Measurements from ENCODE around the gene SATL1.
"Not testable (repeated sequence)": the region's sequence is repeated elsewhere in the genome, so short reads cannot be mapped to it uniquely, and the experiment has no call there.

SATL1 gene

GRCh38 chrX:85243761-85244449 is at the start of gene SATL1, which contains the start of gene ZNF711:
Gene SATL1, minus strand, starts transcription at chrX:85243779. Its CDS starts 134,811 bp downstream, at chrX:85108968.
Gene ZNF711, plus strand, starts transcription at chrX:85243991. Its CDS starts 3,582 bp downstream, at chrX:85247573.
- DNase-seq, result no peak

GRCh38 chrX:85288992-85289723 is 45.6 kb upstream of the SATL1 start:
- no peak for DNase-seq

DNA sequence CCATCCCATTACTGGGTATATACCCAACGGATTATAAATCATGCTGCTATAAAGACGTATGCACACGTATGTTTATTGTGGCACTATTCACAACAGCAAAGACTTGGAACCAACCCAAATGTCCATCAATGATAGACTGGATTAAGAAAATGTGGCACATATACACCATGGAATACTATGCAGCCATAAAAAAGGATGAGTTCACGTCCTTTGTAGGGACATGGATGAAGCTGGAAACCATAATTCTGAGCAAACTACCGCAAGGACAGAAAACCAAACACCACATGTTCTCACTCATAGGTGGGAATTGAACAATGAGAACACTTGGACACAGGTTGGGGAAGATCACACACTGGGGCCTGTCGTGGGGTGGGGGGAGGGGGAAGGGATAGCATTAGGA is 41.7 kb upstream of the SATL1 start:
- DNase-seq, result not testable (repeated sequence)

DNA sequence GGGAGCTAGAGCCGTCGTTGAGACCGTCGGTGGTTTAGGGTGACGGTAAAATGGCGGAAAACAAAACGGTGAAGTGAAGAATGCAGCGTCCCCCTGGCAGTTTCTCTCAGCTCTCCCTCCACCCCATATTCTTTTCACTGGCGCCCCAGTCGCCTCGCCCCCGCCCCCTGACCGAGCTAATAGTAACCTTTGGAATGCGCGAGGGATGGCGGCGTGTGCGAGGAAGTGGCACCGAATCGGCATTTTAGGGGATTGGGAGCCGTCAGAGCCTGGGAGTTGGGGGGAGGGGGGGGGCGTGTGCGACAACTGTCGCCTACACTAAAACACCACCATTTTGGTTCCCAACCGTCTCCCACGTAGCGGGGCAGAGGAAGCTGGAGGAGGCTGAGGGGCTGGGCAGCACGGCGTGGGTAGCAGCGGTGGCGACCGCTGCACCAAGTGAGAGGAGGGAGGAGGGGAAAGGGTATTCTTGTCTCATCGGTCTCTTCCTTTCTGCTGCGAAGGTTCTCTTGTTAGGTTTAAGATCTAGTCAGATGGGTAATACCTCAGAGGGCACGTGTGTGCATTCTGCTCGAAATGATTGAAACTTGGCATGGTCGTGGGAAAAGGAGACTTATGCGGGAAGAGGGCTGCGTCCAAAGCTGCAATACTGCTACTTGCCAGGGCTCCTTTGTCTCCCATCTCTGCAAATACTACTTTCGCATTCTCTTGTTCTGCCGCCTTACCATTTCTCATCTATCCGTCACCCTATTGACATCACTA is 1.1 kb upstream of the SATL1 start:
- DNase-seq, result no peak

- DNase-seq, result no peak
These were observed 424 bp downstream of the SATL1 start for GRCh38 chrX:85243155-85243554.

DNA sequence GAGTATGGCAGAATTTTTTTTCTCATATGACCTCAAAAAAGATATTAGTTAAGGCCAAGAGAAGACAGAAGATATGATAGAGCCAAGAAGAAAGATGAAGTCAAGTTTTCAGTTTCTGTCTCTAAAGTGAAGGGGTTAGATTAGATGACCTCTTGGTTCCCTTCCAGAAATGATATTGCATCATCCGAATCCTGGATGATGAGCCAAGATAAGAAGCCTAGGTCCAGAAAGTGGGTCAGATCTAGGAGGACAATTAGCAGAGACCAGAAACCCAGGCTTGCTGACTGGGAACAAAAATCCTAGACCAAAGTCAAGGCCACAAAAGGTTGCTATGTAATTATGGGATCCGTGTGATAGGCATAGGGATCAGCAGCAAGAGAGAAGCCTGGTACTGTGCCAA is 20.2 kb downstream of the SATL1 start:
- DNase-seq, result no peak

- no peak for DNase-seq
These were observed 22.2 kb downstream of the SATL1 start for GRCh38 chrX:85221361-85221760.

DNA sequence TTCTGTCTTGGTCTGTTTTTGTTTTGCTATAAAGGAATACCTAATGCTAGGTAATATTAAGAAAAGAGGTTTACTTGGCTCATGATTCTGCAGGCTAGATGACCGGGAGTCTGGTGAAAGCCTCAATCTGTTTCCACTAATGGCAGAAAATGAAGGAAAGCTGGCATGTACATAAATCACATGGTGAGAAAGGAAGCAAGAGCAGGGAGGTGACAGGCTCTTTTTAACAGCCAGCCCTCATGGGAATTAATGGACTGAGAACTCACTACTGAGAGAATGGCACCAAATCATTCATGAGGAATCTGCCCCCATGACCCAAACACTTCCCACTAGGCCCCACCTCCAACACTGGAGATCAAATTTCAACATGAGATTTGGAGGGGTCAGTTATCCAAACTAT is 27.6 kb downstream of the SATL1 start:
- no peak for DNase-seq

DNA sequence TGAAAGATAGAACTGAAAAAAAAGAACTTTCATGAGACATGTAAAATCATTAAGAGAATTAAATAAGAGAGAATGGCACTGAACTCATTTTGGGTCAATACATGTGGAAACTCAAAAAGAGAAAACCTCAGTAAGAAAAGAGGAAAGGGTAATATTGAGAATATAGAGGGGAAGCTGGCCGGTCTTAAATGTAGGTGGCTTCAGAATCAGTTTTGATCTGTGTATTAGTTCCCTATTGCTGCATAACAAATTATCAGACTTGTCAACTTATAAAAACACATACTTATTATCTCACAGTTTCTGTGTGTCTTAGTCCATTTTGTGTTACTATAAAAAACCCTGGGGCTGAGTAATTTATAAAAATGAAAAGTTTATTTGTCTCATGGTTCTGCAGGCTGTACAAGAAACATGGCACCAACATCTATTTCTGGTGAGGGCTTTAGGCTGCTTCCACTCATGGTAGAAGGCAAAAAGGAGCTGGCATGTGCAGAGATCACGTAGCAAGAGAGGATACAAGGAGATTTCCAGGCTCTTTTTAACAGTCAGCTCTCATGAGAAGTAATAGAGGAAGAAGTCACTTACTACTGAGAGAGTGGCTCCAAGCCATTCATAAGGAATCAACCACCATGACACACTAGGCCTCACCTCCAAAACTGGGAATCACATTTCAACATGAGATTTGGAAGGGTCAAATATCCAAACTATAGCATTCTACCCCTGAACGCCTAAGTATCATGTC is 29.6 kb downstream of the SATL1 start:
- DNase-seq, result no peak

DNA sequence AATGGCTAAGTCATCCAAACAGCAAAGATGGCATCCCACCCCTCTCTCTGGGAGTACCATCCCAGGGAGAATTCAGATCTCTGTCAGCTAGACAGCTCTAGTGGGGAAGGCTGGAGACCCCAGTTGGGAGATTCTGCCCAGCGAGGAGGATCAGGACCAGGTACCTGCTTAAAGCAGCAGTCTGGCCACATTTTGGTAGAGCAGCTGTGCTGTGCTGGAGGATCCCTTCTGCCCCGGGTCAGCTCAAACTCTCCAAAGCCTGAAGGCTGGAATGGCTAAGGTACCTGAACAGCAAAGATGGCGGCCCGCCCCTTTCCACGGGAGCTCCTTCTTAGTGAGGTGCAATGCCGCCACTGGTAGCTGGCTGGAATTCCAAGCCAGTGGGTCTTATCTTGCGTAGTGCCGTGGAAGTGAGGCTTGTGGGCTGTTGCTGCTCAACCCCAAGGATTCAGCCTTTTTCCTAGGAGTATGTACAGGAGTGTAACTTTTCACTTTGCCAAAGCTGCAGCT is 40.1 kb downstream of the SATL1 start:
- no peak for DNase-seq

- no peak for DNase-seq
These were observed 47.3 kb downstream of the SATL1 start for GRCh38 chrX:85196319-85196718.

DNA sequence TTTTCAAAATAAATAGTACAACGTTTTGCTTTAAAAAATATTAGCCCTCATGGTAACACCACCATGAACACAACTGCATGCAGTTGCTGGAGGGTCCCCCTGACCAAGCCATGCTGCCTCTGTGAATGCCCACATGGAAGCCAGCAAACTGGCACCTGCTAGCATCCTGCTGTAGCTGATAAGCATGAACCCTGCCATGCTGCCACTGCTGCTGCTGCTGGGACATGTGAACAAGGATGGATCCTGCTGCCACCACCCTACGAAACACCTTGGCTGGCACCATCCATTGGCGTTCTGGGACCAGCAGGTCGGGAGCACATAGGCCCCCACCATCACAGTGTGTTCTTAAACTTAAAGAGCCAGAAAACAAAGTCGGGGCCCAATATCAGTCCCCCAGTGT is 83.9 kb downstream of the SATL1 start:
- DNase-seq, result no peak

GRCh38 chrX:85140964-85141363 is 102.6 kb downstream of the SATL1 start:
- DNase-seq, result no peak

DNA sequence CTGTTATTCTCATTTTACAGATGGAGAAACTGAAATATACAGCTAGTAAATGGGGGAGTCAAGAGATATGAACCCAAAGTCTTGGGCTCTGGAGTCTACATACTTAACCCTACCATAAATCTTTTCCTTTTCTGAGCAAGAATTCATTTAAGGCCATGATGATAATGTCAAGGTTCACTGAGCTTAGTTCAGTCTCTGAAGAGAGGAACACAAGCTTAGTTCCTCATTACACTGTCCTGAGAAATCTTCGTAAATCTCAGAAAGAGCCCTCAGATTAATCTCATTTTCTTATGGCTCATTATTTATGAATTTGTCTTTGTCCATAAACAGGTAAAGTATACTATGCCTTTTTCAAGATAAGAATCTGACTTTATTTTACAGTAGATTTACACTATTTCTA is 104.2 kb downstream of the SATL1 start:
- DNase-seq, result no peak

DNA sequence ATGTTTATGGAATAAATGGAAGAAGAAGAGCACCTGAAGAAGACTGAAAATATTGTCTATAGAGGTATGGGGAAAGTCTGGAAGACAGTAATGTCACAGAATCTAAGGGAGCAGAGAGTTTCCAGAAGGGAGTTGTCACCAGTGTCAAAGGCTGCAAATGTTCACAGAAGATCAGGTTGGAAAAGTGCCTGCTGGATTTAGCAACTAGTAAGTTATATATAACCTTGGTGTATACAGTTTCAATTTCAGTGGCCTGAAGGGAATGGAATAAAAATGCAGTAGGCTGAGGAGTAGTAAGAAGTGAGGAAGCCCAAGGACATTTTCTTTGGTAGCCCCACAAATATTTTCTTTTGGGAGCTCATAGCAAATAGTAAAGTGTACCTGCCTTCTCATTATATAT is 107.2 kb downstream of the SATL1 start:
- no peak for DNase-seq

- no peak for DNase-seq
These were observed 128.3 kb downstream of the SATL1 start for GRCh38 chrX:85115252-85115651.

DNA sequence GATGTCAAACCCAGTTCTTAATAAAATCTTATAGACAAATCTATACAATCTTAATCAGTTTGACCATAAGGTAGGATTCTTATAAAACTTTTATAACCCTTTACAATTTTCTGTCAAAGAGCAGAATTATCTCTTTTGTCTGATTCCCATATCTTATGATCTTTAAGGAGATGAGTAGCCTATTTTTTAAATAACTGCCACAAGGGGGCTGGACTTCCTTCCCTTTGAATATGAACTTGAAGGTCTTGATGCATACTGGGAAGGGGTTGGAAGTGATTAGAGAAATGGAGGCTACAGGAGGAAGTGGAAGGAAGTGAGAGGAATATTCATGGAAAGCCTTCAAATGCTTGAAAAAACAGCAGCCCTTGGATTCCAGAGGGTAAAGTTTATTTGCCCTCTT is 128.8 kb downstream of the SATL1 start:
- no peak for DNase-seq

- no peak for DNase-seq
These were observed 129.4 kb downstream of the SATL1 start for GRCh38 chrX:85114171-85114570.

DNA sequence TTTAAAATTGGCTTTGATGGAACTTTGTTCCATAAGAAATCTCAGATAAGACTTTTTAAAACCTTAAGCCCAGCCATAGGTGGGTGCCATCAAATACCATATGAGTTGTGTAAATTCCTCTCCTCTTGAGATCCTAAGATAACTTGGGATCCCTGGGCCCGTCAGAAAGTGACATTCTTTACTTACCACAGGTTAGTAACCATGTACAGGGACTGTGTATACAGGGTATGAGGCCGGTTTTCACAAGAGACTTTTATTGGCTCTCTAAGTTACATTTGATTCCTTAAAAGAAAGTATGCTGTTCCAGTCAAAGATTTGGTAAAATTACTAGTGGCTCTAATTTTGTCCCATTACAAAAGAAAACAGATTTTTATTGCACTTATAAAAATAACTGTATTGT is 129.8 kb downstream of the SATL1 start:
- DNase-seq, result no peak

DNA sequence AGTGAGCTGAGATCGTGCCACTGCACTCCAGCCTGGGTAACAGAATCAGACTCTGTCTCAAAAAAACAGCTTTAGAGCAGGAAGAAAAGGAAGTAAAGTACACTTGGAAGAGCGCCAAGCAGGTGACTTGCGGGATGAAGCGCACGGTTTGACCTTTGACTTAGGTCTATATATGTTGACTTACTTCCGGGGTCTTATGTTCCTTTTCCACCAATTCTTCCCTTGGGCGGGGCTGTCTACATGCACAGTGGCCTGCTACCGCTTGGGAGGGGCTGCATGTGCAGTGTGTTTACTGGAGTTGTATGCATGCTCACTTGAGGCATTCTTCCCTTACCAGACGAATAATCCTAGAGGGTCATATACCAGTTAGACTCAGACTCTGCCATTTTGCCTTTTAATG is 131.3 kb downstream of the SATL1 start:
- no peak for DNase-seq

DNA sequence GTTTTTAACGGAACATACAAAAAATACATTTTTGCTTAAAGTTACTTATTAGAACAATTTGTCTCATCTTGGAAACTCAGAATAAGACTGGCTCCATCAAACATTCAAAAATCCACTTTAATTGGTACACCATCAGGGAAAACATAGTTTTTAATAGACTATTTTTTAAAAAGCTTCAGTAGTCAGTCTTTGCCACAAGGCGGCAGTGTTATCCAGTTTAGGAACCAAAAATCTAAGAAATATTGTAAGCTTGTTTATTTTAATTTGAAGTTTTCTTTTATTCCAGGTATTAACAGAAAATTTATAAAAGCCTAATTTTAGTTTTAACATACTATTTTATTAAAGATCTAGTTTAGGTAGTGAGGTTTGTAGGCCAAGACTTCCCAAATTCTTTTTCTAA is 132.2 kb downstream of the SATL1 start:
- no peak for DNase-seq

DNA sequence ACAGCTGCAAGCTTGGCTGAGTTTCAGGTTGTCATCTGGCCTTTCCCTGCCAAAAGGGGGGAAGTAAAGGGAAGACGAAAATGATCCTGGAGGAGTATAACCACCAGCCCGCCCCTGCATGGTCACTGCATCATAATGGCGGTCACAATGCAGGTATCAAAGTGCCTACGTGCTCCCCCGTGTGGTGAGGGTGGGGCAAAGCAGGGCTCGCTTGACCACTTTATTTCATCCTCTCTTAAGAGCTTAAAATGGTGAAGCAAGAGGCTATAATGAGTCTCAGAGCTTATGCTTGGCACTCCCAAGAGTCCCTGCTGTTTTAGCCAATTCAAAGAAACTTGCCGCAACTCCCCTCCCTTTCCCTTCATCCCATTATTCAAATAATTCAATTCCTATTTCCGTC is 134.3 kb downstream of the SATL1 start:
- DNase-seq, result no peak

DNA sequence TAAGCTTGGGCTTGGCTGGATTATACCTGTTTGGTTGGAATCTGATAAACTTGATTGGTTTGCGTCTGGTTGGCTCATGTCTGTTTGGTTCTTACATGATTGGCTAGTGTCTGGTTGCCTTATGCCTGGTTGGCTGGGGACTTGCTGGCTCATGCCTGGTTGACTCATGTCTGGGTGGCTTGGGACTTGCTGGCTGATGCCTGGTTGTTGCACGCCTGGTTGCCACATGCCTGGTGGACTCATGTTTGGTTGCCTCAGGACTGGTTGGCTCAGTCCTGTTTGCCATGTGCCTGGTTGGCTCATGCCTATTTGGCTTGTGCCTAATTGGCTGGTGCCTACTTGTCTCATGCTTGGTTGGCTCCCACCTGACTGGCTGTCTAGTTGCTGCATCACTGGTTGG is 135.4 kb downstream of the SATL1 start:
- DNase-seq, result no peak

Measured in activated CD4-positive, alpha-beta T cell treated with anti-CD3 and anti-CD28 coated beads for 1 hour (primary cell).